ENCODE measurements around the gene CAPN2. TPM values are rescaled to one million over a fixed set of nuclear protein-coding genes. Genes with fewer than 3 reads are reported as not detected.

Gene CAPN2
- total RNA-seq (ENCODE audit: insufficient read depth, low replicate concordance) = 151 TPM

DNA sequence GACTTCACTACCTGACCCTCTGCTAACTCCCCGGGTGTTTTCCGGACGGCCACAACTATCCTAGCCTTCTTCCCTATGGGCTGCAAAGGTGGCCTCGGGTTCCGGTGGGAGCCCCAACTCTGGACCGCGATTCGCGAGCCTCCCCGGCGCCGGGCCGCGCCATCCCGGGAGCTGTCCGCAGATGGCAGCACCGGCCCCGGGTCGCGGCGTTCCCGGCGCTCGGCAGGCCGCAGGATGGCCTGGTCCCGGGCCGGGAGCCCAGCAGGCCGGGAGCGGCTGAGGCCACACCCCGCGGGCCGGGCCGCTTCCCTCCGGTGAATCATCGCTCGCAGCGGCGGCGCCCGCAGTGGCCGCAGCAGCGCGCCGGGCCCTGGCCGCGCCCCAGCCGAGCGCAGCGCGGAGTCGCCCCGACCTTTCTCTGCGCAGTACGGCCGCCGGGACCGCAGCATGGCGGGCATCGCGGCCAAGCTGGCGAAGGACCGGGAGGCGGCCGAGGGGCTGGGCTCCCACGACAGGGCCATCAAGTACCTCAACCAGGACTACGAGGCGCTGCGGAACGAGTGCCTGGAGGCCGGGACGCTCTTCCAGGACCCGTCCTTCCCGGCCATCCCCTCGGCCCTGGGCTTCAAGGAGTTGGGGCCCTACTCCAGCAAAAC, at the start of gene CAPN2:
Gene CAPN2 (plus strand): TSS at position 346 of the 656 bp plus-strand sequence. CDS start 102 bp downstream, at position 448.
- DNase-seq (ENCODE audit: low spot score) = peak; percentile 89

GRCh38 chr1:223662943-223663342, 49.4 kb upstream of the CAPN2 start:
- DNase-seq (ENCODE audit: low spot score) = no peak

DNA sequence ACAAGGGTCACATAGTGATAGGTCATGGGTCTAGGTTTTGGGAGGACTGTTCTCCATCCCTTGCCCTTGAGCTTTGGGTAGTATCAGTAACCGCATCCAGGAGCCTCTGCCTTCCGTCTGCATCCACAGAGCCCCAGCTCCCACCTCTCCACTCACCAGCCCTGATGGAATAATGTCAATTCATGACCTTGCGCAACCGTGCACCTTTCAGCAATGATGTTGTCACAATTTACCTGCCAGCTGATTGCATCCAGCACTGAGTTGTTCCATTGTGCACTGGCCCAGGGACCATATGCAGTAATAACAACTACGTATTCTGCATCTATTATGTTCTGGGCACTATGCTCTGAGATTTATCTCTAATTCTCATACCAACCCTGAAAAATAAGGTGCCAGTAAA, 48.2 kb upstream of the CAPN2 start:
- DNase-seq (ENCODE audit: low spot score) = no peak

DNA sequence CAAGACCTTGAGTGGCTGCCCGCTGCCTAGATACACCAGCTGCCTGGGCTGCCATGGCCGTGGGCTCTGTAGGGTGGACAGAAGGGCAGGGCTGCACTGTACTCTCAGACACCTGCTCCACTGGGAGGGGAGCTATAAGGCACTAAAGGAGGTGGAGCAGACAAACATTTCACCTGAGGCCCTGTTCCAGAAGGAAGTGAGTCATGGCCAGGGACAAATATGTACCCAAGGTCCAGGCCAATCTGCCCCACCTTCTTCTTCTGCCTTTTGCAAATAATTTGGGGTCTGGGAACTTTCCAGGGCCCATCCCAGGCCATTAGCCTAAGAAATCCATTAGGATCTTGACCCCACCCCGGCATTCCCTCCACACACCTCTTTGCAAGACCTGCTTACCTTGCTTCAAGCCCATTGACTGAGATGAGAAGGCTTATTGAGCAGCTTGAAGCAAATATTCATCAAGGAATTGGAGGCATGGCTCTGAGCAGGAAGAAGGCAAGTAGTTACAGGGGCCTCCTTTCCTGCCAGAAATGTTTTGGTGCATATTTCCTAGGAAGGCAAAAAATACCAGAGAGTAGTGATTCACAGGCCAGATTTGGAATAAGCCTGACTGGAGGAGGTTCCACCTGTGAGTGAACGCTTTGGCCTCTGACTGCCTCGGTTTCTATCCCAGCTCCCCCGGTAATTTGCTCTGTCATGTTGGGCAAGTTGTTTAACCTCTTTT, 46.6 kb upstream of the CAPN2 start, which contains the start of gene CAPN8:
Gene CAPN8 (minus strand): TSS at position 110 of the 721 bp plus-strand sequence. CDS start 55 bp downstream, at position 55.
- DNase-seq (ENCODE audit: low spot score) = no peak

- DNase-seq (ENCODE audit: low spot score) = no peak
Measured at GRCh38 chr1:223667484-223668182, 44.7 kb upstream of the CAPN2 start.

GRCh38 chr1:223669003-223669795, 43.1 kb upstream of the CAPN2 start:
- DNase-seq (ENCODE audit: low spot score) = peak; percentile 3

GRCh38 chr1:223670458-223671159, 41.7 kb upstream of the CAPN2 start:
- DNase-seq (ENCODE audit: low spot score) = no peak

- no peak for DNase-seq (ENCODE audit: low spot score)
Measured at GRCh38 chr1:223674119-223674890, 38.0 kb upstream of the CAPN2 start.

- DNase-seq (ENCODE audit: low spot score) = no peak
Measured at GRCh38 chr1:223678841-223679240, 33.5 kb upstream of the CAPN2 start.

DNA sequence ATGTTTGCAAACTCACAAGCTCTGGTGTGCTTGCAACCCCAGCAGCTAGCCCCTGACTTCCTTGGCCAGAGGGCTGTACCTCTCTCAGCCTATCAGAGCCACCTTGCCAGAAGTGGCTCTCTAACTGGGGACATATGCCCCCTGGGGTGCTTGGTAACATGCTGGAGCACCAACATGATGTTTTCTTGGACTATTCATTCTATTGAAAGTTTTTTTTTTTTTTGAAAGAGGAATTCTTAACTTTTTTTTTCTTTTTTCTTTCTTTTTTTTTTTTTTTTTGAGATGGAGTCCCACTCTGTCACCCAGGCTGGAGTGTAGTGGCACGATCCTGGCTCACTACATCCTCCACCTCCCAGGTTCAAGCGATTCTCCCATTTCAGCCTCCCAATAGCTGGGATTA, 32.2 kb upstream of the CAPN2 start:
- no peak for DNase-seq (ENCODE audit: low spot score)

DNA sequence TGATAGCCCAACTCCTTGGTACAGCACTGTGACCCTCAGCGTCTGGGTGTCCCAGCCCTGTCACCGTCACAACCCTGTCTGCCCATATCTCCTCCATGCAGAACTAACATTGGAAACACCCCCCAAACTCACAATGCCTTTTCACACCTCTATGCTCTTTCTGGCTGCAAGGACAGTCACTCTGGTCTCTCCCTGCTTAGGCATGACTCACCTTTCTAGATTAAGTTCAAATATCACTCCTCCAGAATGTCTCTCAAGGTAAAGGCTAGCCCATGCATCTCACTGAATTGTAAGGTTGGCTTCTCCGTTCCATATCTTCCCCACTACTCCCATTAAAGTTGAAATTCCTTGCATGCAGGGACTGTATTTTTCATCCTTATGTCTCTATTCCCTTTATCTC, 29.8 kb upstream of the CAPN2 start:
- no peak for DNase-seq (ENCODE audit: low spot score)

- peak; percentile 62 for DNase-seq (ENCODE audit: low spot score)
Measured at GRCh38 chr1:223683586-223684487, 28.5 kb upstream of the CAPN2 start.

GRCh38 chr1:223684488-223684792, 27.9 kb upstream of the CAPN2 start:
- no peak for DNase-seq (ENCODE audit: low spot score)

GRCh38 chr1:223691121-223691520, 21.2 kb upstream of the CAPN2 start:
- DNase-seq (ENCODE audit: low spot score) = no peak

GRCh38 chr1:223695014-223695548, 17.3 kb upstream of the CAPN2 start:
- DNase-seq (ENCODE audit: low spot score) = no peak

GRCh38 chr1:223695941-223696340, 16.4 kb upstream of the CAPN2 start:
- no peak for DNase-seq (ENCODE audit: low spot score)

DNA sequence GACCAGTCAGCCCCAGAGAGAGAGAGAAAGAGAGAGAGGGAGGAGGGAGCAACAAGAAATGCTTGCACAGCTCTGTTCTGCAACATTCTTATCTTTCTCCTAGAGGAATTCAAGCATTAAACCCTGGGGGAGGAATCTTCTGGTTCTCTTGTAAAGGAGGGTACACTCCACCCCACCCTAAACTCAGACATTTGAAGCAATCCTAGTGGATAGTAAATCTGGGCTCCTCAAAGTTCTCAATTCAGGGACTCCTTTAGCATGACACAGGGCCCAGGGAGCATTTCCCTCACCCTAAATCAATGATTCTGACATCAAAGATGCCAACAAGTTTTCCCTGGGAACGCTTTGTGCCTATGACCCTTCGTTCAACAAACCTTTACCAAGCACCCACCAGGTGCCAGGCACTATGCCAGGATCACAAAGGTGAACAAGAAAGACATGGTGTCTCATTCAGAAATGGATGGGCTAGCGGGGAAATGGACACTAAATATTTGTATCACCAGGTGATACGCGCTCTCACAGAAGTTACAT, 11.9 kb upstream of the CAPN2 start:
- peak; percentile 93 for DNase-seq (ENCODE audit: low spot score)

GRCh38 chr1:223700942-223701637, 11.2 kb upstream of the CAPN2 start:
- peak; percentile 97 for DNase-seq (ENCODE audit: low spot score)

Data from umbilical cord (tissue), 2 donors.